Right lobe of liver (tissue), 6 donors: ENCODE data around the gene ESRRB. TPM values are rescaled to one million over a fixed set of nuclear protein-coding genes. Genes with fewer than 3 reads are reported as not detected.

ENCODE experiments used
- ATAC-seq, 4 donors: fragments of 200-7000 bp; cut with Tn5 transposase; one replicate each; pipeline ENCODE4 v1.9.1; 2020; ENCODE audit warnings: mild to moderate bottlenecking in 4 of 4, moderate library complexity in 4 of 4
- DNase-seq, 3 donors: peaks; one replicate each; pipeline ENCODE4 v3.0.0-alpha.2; 2020
- H3K27ac ChIP-seq, 3 donors: fragments of 200-600 bp; one replicate each; pipeline ENCODE4 v1.8.0; 2022
- H3K27me3 ChIP-seq, 2 donors: fragments of 200-600 bp; one replicate each; pipeline ENCODE4 v1.8.0; 2022
- H3K36me3 ChIP-seq, 4 donors: fragments of 200-600 bp; sonication (generic) in 1 of 4; one replicate each; pipeline versions ENCODE4 v1.5.1 to v1.8.0; 2017 to 2022; ENCODE audit warnings: control low read depth in 1 of 4
- H3K4me1 ChIP-seq, 4 donors: fragments of 200-600 bp; sonication (generic) in 1 of 4; one replicate each; pipeline versions ENCODE4 v1.5.1 to v1.8.0; 2017 to 2022; ENCODE audit warnings: control low read depth in 1 of 4
- H3K4me3 ChIP-seq, 3 donors: fragments of 200-600 bp; one replicate each; pipeline ENCODE4 v1.8.0; 2022
- H3K9me3 ChIP-seq, 4 donors: fragments of 200-600 bp; sonication (generic) in 1 of 4; one replicate each; pipeline versions ENCODE4 v1.5.1 to v1.8.0; 2017 to 2022; ENCODE audit warnings: control low read depth in 1 of 4
- POLR2A ChIP-seq: fragments of 450-650 bp; IDR thresholded peaks from one replicate; pipeline ENCODE4 v1.6.1; 2017; ENCODE audit warnings: antibody characterized with exemption, mild to moderate bottlenecking
- WGBS: methylation state at CpG from one replicate; pipeline ENCODE4 v1.1.6; 2018; ENCODE audit warnings: low coverage, low lambda C conversion rate; ENCODE audit not compliant: insufficient coverage; ENCODE audit errors: missing lambda C conversion rate; 5-methylcytosine and 5-hydroxymethylcytosine counted together
- intact Hi-C, 2 donors: fragments of 100-400 bp; cut with DNase I; formaldehyde crosslinking; loops; one replicate each; pipeline versions ENCODE4 v1.11.2 to v1.14.1; 2022
- total RNA-seq, 6 experiments: library from RNA; depleted of rRNA in 2 of 6; stranded (reverse); fragments of >200 nt in 2 of 6; fragmentation: NEBNext Ultra II Directional in 3 of 6; extraction: Animal tissue kit (Norgen Biotek cat#: 25700) in 3 of 6; gene quantifications; one replicate each; pipeline versions ENCODE4 v1.1.0 to v1.2.4, GENCODE V29; 2016 to 2023
- TF ChIP-seq, protein P1 (sequence below), 4 donors: fragments of 200-600 bp in 3 of 4; fragments of 450-650 bp in 1 of 4; IDR thresholded peaks; one replicate each; pipeline versions ENCODE4 v1.5.1 to v1.8.0; 2016 to 2022; ENCODE audit warnings: antibody characterized with exemption in 4 of 4, mild to moderate bottlenecking in 2 of 4
- donor health status: DM: no; HTN: yes; CAD: no.
- donor health status: DM: no; HTN: no; CAD: no.
- donor health status: DM: no; HTN: no; CAD: no.
- donor health status: DM: no; HTN: yes; CAD: no.
- donor health status: DM: no; HTN: yes; CAD: no.

The ESRRB gene
- total RNA-seq, 6 experiments from 2014 or later: 0.16 to 0.26 (median 0.17) TPM; not detected in 3

DNA sequence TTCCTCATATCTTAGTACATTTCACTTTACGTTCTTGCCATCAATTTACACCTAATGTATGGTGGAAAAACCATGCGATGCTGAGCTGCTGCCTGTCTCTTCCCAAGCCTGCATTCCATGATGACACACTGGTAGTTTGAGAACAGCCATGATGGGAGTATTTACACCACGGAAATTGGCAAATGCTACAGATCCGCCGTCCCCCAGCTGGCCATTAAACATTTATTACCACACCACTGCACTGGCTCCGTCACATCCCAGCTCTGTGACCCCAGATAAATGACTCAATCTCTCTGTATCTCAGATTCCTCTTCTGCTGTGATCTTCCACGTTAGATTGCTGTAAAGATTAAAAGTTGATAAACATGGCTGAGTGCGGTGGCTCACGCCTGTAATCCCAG lies 13.9 kb downstream of the ESRRB start:
- no peak for ATAC-seq
- intact Hi-C loops: loop anchor here in 1 of 2 donors (10.0 kb wide), 1 partner anchor 335 kb away; no protein-coding TSS in a partner anchor
- 69% methylated on average over 9 of the region's 9 CpGs for WGBS

DNA sequence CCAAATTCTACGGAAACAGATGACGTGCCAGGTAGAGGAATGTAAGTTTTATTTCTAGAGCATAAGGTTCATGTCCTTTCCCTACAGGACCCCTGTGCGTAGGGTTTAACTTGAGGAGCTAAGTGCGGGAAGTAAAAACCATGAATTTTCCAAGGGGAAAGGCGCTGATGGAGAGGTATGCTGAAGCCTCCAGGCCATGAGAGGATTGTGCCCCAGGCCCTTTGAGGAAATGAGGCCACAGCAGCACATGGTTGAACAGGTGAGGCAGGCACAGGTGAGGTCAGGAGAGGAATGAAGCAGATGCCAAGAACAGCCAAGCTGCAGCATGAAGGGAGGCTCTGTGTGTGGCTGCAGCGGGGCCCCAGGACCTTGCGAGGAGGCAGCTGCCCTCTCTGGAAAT lies 14.7 kb downstream of the ESRRB start:
- intact Hi-C loops: loop anchor here in 1 of 2 donors (10.0 kb wide), 1 partner anchor 336 kb away; no protein-coding TSS in a partner anchor
- WGBS: 83% methylated on average over 5 of the region's 7 CpGs
- TF ChIP-seq POLR2A: no peak
- TF ChIP-seq, protein P1, sequence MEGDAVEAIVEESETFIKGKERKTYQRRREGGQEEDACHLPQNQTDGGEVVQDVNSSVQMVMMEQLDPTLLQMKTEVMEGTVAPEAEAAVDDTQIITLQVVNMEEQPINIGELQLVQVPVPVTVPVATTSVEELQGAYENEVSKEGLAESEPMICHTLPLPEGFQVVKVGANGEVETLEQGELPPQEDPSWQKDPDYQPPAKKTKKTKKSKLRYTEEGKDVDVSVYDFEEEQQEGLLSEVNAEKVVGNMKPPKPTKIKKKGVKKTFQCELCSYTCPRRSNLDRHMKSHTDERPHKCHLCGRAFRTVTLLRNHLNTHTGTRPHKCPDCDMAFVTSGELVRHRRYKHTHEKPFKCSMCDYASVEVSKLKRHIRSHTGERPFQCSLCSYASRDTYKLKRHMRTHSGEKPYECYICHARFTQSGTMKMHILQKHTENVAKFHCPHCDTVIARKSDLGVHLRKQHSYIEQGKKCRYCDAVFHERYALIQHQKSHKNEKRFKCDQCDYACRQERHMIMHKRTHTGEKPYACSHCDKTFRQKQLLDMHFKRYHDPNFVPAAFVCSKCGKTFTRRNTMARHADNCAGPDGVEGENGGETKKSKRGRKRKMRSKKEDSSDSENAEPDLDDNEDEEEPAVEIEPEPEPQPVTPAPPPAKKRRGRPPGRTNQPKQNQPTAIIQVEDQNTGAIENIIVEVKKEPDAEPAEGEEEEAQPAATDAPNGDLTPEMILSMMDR (IDR thresholded peaks at IDR 0.05): no peak
- Histone ChIP-seq H3K27ac (no peak overlapping the region), H3K4me3 (no peak overlapping the region), H3K9me3 (no peaks in the 10 kb centered on the region), H3K36me3 (no peaks in the 10 kb centered on the region), H3K27me3 (no peaks in the 10 kb centered on the region), H3K4me1 (no peaks in the 10 kb centered on the region)
- no peak for ATAC-seq
- DNase-seq: no peak

More for the DNA sequence above, 13.9 kb downstream of the ESRRB start:
- H3K27me3 ChIP-seq: no peaks in the 10 kb centered on the region
- no peaks in the 10 kb centered on the region for H3K4me1 ChIP-seq
- no peaks in the 10 kb centered on the region for H3K9me3 ChIP-seq
- H3K4me3 ChIP-seq: no peak overlapping the region
- no peak overlapping the region for H3K27ac ChIP-seq
- no peak for DNase-seq
- H3K36me3 ChIP-seq: no peaks in the 10 kb centered on the region
- no peak for TF ChIP-seq POLR2A
- TF ChIP-seq, protein P1 (IDR thresholded peaks at IDR 0.05): no peak

DNA sequence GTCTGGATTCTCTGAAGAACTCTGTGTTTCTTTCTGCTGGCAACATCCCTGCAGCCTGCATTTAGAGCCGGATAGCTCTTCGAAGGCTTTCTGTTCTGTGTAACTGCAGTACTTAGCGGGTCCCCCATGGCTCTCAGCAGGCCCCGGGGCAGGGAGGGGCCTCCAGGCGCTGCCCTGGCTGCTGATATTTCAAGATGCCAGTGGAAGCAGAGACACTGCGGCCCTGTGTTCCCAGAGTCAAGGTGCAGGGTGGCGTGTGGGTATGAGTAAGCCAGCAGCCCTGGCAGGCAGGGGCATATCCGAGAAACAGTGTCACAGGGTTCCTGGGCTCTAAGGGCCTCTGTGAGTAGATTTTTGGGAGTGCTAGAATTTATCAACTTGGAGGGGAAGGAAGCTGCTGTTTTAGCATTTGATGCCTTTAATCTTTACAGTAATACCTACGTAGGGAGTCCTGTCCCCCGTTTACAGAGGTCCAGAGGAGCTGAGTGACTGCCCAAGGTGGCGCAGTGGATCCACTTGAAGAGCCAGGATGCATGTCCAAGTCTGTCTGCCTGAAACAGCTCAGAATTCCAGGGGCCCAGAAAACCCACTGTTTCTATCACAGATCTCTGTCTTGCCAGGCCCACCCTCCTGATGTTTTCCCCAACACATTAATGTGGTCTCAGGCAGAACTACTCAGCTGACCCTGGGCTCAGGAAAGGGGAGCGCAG lies 16.2 kb downstream of the ESRRB start:
- ATAC-seq (no peak), DNase-seq (no peak)
- no peak for TF ChIP-seq POLR2A
- TF ChIP-seq, protein P1 (IDR thresholded peaks at IDR 0.05): no peak
- H3K9me3 ChIP-seq: no peaks in the 10 kb centered on the region
- no peaks in the 10 kb centered on the region for H3K4me1 ChIP-seq
- intact Hi-C loops: loop anchor here in 1 of 2 donors (10.0 kb wide), 1 partner anchor 337 kb away; no protein-coding TSS in a partner anchor
- H3K27ac ChIP-seq: no peak overlapping the region
- WGBS: 76% methylated on average over 7 of the region's 12 CpGs
- no peaks in the 10 kb centered on the region for H3K36me3 ChIP-seq
- no peak overlapping the region for H3K4me3 ChIP-seq
- H3K27me3 ChIP-seq: no peaks in the 10 kb centered on the region

DNA sequence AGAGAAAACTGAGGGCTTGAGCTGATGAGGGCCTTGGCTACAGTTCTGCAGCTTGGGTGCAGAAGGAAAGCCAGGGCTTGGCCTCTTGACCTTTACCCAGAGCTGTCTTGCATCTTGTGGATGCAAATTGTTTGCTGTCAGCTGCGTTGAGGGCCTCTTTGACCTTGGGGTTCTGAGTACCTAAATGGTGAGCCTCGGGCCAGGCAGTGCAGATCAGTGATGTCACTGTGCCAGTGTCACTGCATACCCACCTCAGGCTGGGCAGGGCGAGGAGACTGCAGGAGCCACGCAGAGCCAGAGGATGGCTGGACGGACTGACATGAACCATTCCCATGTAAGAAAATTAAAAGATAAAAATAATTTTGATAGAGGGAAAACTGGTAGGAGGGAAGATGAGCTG lies 18.6 kb downstream of the ESRRB start:
- 58% methylated on average over 5 of the region's 5 CpGs for WGBS
- Histone ChIP-seq H3K27ac (no peak overlapping the region), H3K4me3 (no peak overlapping the region), H3K36me3 (no peaks in the 10 kb centered on the region), H3K4me1 (no peaks in the 10 kb centered on the region), H3K9me3 (no peaks in the 10 kb centered on the region), H3K27me3 (no peaks in the 10 kb centered on the region)
- ATAC-seq (no peak), DNase-seq (no peak)
- intact Hi-C loops: loop anchor here in 1 of 2 donors (10.0 kb wide), 1 partner anchor 340 kb away; no protein-coding TSS in a partner anchor
- TF ChIP-seq, protein P1 (IDR thresholded peaks at IDR 0.05): no peak
- TF ChIP-seq POLR2A: no peak
